Right atrium auricular region (tissue), 2 donors: ENCODE results near the gene NELFB. TPM values are rescaled to one million over a fixed set of nuclear protein-coding genes. Genes with fewer than 3 reads are reported as not detected.

Source experiments
- DNase-seq: peaks from one replicate; pipeline ENCODE4 v3.0.0-alpha.2; 2019; ENCODE audit warnings: low spot score
- H3K27ac ChIP-seq, 2 donors: fragments of 200-600 bp; sonication (generic); 1 replicate in 1 of 2; 2 replicates in 1 of 2; pipeline ENCODE4 v1.5.1; 2016 to 2019
- H3K27me3 ChIP-seq, 2 donors: fragments of 200-600 bp; sonication (generic); one replicate each; pipeline versions ENCODE4 v1.5.1 to v1.6.0; 2017 to 2019
- H3K36me3 ChIP-seq: fragments of 200-600 bp; sonication (generic); one replicate; pipeline ENCODE4 v1.5.1; 2016
- H3K4me1 ChIP-seq, 2 donors: fragments of 200-600 bp; sonication (generic); one replicate each; pipeline versions ENCODE4 v1.5.1 to v1.6.0; 2017 to 2019
- H3K4me3 ChIP-seq, 2 donors: fragments of 200-600 bp; sonication (generic); 1 replicate in 1 of 2; 2 replicates in 1 of 2; pipeline ENCODE4 v1.5.1; 2017 to 2019; ENCODE audit warnings: mild to moderate bottlenecking in 1 of 2, moderate library complexity in 1 of 2
- H3K9me3 ChIP-seq, 2 donors: fragments of 200-600 bp; sonication (generic); one replicate each; pipeline ENCODE4 v1.5.1; 2019
- total RNA-seq, 2 donors: library from RNA; depleted of rRNA; stranded (reverse); fragments of >200 nt; gene quantifications; one replicate each; pipeline ENCODE4 v1.1.0, GENCODE V29; 2016
- TF ChIP-seq, protein P1 (sequence below), 2 donors: fragments of 200-600 bp; sonication (generic); IDR thresholded peaks; one replicate each; pipeline ENCODE4 v1.5.1; 2019; ENCODE audit warnings: antibody characterized with exemption in 2 of 2

NELFB gene
- total RNA-seq, 2 donors from 2014 or later = 30.0 to 38.0 TPM

- peaks cover 0 to 49% of the 10 kb centered on the region in 2 donors for H3K4me1 ChIP-seq
- DNase-seq = no peak
- peak within 1 kb of the TSS; percentile 77 to 86 for H3K27ac ChIP-seq
- no peaks in the 10 kb centered on the region for H3K27me3 ChIP-seq
- H3K36me3 ChIP-seq = no peaks in the 10 kb centered on the region
- TF ChIP-seq, protein P1, sequence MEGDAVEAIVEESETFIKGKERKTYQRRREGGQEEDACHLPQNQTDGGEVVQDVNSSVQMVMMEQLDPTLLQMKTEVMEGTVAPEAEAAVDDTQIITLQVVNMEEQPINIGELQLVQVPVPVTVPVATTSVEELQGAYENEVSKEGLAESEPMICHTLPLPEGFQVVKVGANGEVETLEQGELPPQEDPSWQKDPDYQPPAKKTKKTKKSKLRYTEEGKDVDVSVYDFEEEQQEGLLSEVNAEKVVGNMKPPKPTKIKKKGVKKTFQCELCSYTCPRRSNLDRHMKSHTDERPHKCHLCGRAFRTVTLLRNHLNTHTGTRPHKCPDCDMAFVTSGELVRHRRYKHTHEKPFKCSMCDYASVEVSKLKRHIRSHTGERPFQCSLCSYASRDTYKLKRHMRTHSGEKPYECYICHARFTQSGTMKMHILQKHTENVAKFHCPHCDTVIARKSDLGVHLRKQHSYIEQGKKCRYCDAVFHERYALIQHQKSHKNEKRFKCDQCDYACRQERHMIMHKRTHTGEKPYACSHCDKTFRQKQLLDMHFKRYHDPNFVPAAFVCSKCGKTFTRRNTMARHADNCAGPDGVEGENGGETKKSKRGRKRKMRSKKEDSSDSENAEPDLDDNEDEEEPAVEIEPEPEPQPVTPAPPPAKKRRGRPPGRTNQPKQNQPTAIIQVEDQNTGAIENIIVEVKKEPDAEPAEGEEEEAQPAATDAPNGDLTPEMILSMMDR (IDR thresholded peaks at IDR 0.05) = no peak
- peak within 1 kb of the TSS; percentile 60 to 70 for H3K4me3 ChIP-seq
- no peaks in the 10 kb centered on the region for H3K9me3 ChIP-seq
Measured at GRCh38 chr9:137222190-137223077, 32.7 kb upstream of the NELFB start, which contains the start of gene RNF208. RNF208 (minus strand) TSS chr9:137222240; CDS start chr9:137221212, 1,028 bp downstream.

- H3K4me1 ChIP-seq = peaks cover 0 to 45% of the 10 kb centered on the region in 2 donors
- H3K27ac ChIP-seq = peak overlapping the region; percentile 77 to 86
- H3K36me3 ChIP-seq = no peaks in the 10 kb centered on the region
- peaks cover 0 to 4% of the 10 kb centered on the region in 2 donors for H3K27me3 ChIP-seq
- peak; percentile 99 for DNase-seq
- no peaks in the 10 kb centered on the region for H3K9me3 ChIP-seq
- TF ChIP-seq, protein P1 (IDR thresholded peaks at IDR 0.05) = no peak
- peak overlapping the region; percentile 60 to 70 for H3K4me3 ChIP-seq
Measured at GRCh38 chr9:137223078-137223970, 31.8 kb upstream of the NELFB start.

DNA sequence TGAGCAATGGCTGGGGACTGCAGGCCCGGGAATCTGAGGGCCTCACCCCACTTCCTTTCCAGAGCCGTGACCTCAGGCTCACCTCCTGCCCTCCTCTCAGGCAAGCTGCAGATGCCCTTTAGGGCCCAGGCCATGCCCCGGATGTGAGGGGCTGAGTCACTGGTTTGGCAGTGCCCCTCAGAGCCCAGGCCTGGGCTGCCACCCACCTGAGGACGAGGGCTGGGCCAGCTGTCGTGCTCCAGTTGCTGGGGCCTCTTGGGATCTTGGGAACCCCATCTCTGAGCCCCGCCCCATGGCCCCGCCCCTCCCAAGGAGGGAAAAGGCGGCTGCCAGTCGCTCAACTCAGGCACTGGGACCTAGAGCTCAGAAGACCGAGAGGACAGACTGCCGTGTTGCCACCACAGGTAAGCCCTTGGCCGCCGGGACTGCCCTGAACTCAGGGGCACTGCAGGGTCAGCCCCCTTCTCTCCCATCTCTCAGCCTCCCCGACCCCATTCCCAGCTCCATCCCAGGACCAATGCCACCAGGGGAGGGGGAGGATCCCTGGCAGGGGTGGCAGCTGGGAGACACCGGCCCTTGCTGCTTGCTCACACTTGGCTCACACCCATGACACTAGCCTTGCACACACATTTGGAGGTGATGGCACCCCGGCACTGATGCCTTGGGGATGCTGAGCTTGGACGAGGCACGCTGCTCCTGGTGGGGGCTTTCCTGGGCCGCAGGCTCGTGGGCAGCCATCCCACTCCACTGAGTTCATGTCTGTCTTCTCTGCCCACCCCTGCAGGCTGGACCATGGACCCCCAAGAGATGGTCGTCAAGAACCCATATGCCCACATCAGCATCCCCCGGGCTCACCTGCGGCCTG lies 30.1 kb upstream of the NELFB start, which contains the start of gene CYSRT1:
TSS of gene CYSRT1 (plus strand) at position 345 of the 865 bp plus-strand sequence. CDS start at position 793, 448 bp downstream.
- Histone ChIP-seq H3K4me1 (peaks cover 0 to 36% of the 10 kb centered on the region in 2 donors), H3K27me3 (peaks cover 3 to 6% of the 10 kb centered on the region in 2 donors), H3K4me3 (peak within 1 kb of the TSS; percentile 60 to 70), H3K9me3 (no peaks in the 10 kb centered on the region), H3K36me3 (no peaks in the 10 kb centered on the region), H3K27ac (peak within 1 kb of the TSS; percentile 77 to 86)
- TF ChIP-seq, protein P1 (IDR thresholded peaks at IDR 0.05) = no peak
- no peak for DNase-seq

DNA sequence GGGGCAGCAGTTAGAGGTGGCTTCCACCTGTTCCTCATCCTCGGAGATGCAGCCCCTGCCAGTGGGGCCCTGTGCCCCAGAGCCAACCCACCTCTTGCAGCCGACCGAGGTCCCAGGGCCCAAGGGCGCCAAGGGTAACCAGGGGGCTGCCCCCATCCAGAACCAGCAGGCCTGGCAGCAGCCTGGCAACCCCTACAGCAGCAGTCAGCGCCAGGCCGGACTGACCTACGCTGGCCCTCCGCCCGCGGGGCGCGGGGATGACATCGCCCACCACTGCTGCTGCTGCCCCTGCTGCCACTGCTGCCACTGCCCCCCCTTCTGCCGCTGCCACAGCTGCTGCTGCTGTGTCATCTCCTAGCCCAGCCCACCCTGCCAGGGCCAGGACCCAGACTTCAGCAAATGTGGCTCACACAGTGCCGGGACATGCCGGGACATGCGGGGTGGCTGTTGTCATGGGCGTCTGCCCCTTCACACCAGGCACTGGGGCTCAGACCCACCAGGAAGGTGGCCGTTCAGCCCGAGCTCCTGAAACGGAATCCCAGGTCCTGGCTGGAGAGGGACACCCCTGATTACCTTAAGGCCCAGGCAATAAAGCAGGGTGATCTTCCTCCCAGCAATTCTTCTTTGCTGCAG lies 29.3 kb upstream of the NELFB start:
- no peaks in the 10 kb centered on the region for H3K9me3 ChIP-seq

More for the DNA sequence above, 29.3 kb upstream of the NELFB start:
- Histone ChIP-seq H3K4me3 (no peak overlapping the region), H3K4me1 (peaks cover 0 to 36% of the 10 kb centered on the region in 2 donors), H3K27me3 (peaks cover 3 to 9% of the 10 kb centered on the region in 2 donors), H3K27ac (no peak overlapping the region), H3K36me3 (no peaks in the 10 kb centered on the region)
- TF ChIP-seq, protein P1 (IDR thresholded peaks at IDR 0.05) = no peak
- no peak for DNase-seq
